ENCODE data around the gene ADARB2. TPM values are rescaled to one million over a fixed set of nuclear protein-coding genes. Genes with fewer than 3 reads are reported as not detected.
A peak's percentile ranks its signal among the peaks of the same experiment; 100 is the strongest.

The ADARB2 gene
- total RNA-seq, 1 donor from 2014 or later: not detected

DNA sequence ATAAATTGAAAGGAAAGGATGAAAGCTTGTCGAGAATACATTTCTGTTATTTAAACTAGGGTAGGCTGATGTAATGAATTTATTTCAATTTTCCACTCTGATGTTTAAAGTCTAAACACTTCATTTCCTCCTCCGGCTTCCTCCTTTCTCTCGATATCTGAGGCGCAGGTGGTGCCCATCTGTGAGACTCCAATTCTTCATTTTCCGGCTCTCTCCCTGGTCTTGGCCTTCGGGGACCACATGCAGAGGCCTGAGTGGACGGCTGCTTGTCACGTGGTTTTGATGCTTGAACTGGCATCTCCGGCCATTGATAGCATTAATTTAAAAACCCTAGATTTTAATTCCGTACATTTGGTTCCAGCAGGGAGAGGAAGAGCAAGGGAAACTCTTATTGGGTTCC, 5.8 kb upstream of the ADARB2 start:
- intact Hi-C loops (cut with DNase I): no loop called here
- Histone ChIP-seq H3K9me3 (no peaks in the 10 kb centered on the region), H3K4me1 (no peaks in the 10 kb centered on the region), H3K27me3 (no peaks in the 10 kb centered on the region), H3K36me3 (no peaks in the 10 kb centered on the region), H3K4me3 (no peak overlapping the region), H3K27ac (no peak overlapping the region)
- no peak for DNase-seq (ENCODE audit: low spot score in 2 of 2)
- TF ChIP-seq, protein P1, sequence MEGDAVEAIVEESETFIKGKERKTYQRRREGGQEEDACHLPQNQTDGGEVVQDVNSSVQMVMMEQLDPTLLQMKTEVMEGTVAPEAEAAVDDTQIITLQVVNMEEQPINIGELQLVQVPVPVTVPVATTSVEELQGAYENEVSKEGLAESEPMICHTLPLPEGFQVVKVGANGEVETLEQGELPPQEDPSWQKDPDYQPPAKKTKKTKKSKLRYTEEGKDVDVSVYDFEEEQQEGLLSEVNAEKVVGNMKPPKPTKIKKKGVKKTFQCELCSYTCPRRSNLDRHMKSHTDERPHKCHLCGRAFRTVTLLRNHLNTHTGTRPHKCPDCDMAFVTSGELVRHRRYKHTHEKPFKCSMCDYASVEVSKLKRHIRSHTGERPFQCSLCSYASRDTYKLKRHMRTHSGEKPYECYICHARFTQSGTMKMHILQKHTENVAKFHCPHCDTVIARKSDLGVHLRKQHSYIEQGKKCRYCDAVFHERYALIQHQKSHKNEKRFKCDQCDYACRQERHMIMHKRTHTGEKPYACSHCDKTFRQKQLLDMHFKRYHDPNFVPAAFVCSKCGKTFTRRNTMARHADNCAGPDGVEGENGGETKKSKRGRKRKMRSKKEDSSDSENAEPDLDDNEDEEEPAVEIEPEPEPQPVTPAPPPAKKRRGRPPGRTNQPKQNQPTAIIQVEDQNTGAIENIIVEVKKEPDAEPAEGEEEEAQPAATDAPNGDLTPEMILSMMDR (IDR thresholded peaks at IDR 0.05): no peak

DNA sequence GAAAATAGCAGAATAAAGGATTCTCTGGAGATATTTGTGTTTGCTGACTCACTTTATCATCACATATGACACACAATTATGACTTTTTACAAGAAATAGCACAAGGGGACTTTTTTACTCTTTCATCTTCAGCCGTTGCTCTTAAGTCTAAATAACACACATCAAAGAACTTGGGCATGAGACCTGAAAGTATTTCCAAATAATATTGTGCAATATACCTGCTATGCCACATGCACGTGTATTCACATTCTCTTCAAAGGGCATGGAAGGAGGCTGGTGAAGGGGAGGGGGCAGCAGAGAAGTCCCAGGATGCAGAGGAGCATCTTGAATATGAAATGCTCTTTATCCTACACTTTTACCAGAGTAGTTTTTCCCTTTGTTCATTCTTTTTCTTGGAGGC, 4.1 kb upstream of the ADARB2 start:
- H3K4me3 ChIP-seq: no peak overlapping the region
- TF ChIP-seq, protein P1 (IDR thresholded peaks at IDR 0.05): no peak
- intact Hi-C loops (cut with DNase I): no loop called here
- H3K4me1 ChIP-seq: no peaks in the 10 kb centered on the region
- no peak overlapping the region for H3K27ac ChIP-seq
- H3K36me3 ChIP-seq: no peaks in the 10 kb centered on the region
- no peaks in the 10 kb centered on the region for H3K27me3 ChIP-seq
- no peaks in the 10 kb centered on the region for H3K9me3 ChIP-seq
- no peak for DNase-seq (ENCODE audit: low spot score in 2 of 2)

DNA sequence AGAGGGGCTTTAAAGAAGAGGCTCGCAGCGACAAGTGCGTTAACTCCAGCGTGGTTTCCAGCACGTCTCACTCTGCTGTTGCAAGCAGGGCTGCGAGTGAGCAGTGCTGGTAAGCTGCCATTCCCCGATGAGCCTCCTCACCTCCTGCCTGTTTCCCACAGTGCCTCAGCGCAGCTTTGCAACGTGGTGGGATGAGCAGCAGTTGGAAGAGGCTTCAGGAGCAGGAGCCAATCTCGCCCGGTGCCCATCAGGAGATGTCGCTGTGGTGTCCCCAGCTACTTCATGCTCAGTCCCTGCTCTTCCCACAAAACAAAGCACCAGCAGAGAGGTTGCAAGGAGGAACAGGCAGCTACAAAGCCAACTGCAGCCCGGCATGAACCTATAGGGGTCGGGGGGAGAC, 2.4 kb upstream of the ADARB2 start:
- no peak for DNase-seq (ENCODE audit: low spot score in 2 of 2)
- H3K27ac ChIP-seq: no peak overlapping the region
- no peaks in the 10 kb centered on the region for H3K9me3 ChIP-seq
- TF ChIP-seq, protein P1 (IDR thresholded peaks at IDR 0.05): no peak
- H3K4me1 ChIP-seq: no peaks in the 10 kb centered on the region
- intact Hi-C loops (cut with DNase I): no loop called here
- no peaks in the 10 kb centered on the region for H3K27me3 ChIP-seq
- H3K4me3 ChIP-seq: no peak overlapping the region
- no peaks in the 10 kb centered on the region for H3K36me3 ChIP-seq

DNA sequence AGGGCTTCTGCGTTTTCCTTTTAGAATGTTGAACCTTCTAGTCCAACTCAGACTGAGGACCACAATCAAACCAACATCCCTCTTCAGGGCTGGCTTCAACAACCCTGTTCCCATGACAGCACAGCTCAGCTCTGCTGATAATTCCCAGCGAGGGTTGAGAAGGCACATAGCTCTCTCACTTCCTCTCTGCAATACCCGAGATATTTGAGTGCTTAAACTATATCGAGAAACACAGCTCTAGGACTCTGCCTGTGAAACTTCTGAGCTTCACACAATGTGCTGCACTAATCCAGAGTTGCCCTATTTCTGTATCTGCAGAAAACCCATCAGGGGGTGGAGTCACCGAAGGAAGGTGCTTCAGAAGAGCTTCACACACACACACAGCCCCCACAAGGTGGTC, 1.6 kb upstream of the ADARB2 start:
- Histone ChIP-seq H3K4me1 (no peaks in the 10 kb centered on the region), H3K4me3 (no peak overlapping the region), H3K9me3 (no peaks in the 10 kb centered on the region), H3K27ac (no peak overlapping the region), H3K27me3 (no peaks in the 10 kb centered on the region), H3K36me3 (no peaks in the 10 kb centered on the region)
- intact Hi-C loops (cut with DNase I): no loop called here
- DNase-seq (ENCODE audit: low spot score in 2 of 2): no peak
- TF ChIP-seq, protein P1 (IDR thresholded peaks at IDR 0.05): no peak

DNA sequence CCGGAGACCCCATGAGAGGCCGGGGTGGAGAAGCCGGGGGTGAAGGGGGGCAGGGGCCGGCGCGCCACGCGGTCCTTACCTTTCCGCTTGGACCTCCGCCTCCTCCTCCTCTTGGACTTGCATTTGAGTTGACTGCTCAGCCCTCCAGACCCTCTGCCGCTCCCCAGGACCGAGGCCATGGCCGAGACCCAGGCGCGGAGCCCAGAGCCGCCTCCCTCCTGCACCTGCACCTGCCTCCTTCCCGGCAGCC, 428 bp downstream of the ADARB2 start:
- Histone ChIP-seq H3K4me3 (peak overlapping the region in 1 of 2 donors; percentile 18), H3K27me3 (no peaks in the 10 kb centered on the region)
- intact Hi-C loops (cut with DNase I): no loop called here

More for the DNA sequence above, 428 bp downstream of the ADARB2 start:
- Histone ChIP-seq H3K4me1 (no peaks in the 10 kb centered on the region), H3K36me3 (no peaks in the 10 kb centered on the region), H3K27ac (no peak overlapping the region), H3K9me3 (no peaks in the 10 kb centered on the region)
- DNase-seq (ENCODE audit: low spot score in 2 of 2): no peak
- TF ChIP-seq, protein P1 (IDR thresholded peaks at IDR 0.05): no peak

Measured in ascending aorta (tissue), 2 donors.